GM12878 (cell line): ENCODE data around the gene PLA2G5. TPM values are rescaled to one million over a fixed set of nuclear protein-coding genes. Genes with fewer than 3 reads are reported as not detected.
"Not testable (repeated sequence)": the region's sequence is repeated elsewhere in the genome, so short reads cannot be mapped to it uniquely, and the experiment has no call there.

Experiments
- ATAC-seq: fragments of 200-7000 bp; cut with Tn5 transposase; 3 replicates; pipeline ENCODE4 v1.9.1; 2020; ENCODE audit warnings: mild to moderate bottlenecking, moderate library complexity
- BruUV-seq: library from RNA; stranded (reverse); fragments of 400-500 nt; replicated peaks from 2 replicates; lab custom pipeline; 2021; lab: Mats Ljungman, UMichigan
- CTCF ChIA-PET: fragments of 300-600 bp; sonication (Branson Sonifier 250); formaldehyde crosslinking; extraction: SDS; loops from one replicate; lab custom pipeline; 2021; ENCODE audit warnings: inconsistent platforms; lab: Yijun Ruan, JAX
- POLR2A ChIA-PET: fragments of 350-600 bp; formaldehyde crosslinking; extraction: SDS; loops from one replicate; lab custom pipeline; 2021; ENCODE audit warnings: inconsistent platforms; lab: Charles Lee
- RAD21 ChIA-PET: fragments of 300-600 bp; sonication (Branson Sonifier 250); formaldehyde crosslinking; loops from one replicate; lab custom pipeline; 2023; ENCODE audit warnings: antibody characterized with exemption; ENCODE audit not compliant: unreplicated experiment; lab: Charles Lee
- SMC1A ChIA-PET: fragments of 300-600 bp; sonication (Branson Sonifier 250); formaldehyde crosslinking; loops from one replicate; lab custom pipeline; 2023; ENCODE audit not compliant: unreplicated experiment, uncharacterized antibody; lab: Charles Lee
- DNase-seq: peaks from one replicate; pipeline ENCODE4 v3.0.0-alpha.2; 2011; ENCODE audit warnings: low read depth, low spot score
- FAIRE-seq: peaks from 3 replicates; lab custom pipeline; 2011; peaks lifted over from hg19 to GRCh38; lab: Jason Lieb, UNC
- H2AFZ ChIP-seq: 2 replicates; pipeline ENCODE4 v1.6.0; 2011; ENCODE audit warnings: low read depth, low read length, control low read depth; ENCODE audit not compliant: control insufficient read depth
- H3K27ac ChIP-seq: 2 replicates; pipeline ENCODE4 v1.5.1; 2011; ENCODE audit warnings: control low read depth; ENCODE audit not compliant: control insufficient read depth, insufficient read depth
- H3K27me3 ChIP-seq, 2 experiments: replicated peaks in 1 of 2; 2 replicates each; pipeline versions ENCODE4 v1.6.0 to v1.6.1; 2011; ENCODE audit warnings: low read length in 1 of 2; ENCODE audit not compliant: control insufficient read depth in 2 of 2, insufficient read depth in 2 of 2
- H3K36me3 ChIP-seq, 2 experiments: 2 replicates each; pipeline ENCODE4 v1.5.1; 2011; ENCODE audit warnings: low read length in 1 of 2; ENCODE audit not compliant: control insufficient read depth in 2 of 2, insufficient read depth in 2 of 2
- H3K4me1 ChIP-seq: 2 replicates; pipeline ENCODE4 v1.6.1; 2011; ENCODE audit warnings: mild to moderate bottlenecking, low read length, moderate library complexity, mixed read lengths; ENCODE audit not compliant: control insufficient read depth, insufficient read depth
- H3K4me2 ChIP-seq: 2 replicates; pipeline ENCODE4 v1.6.0; 2011; ENCODE audit warnings: control low read depth; ENCODE audit not compliant: control insufficient read depth, insufficient read depth
- H3K4me3 ChIP-seq: fragments of 200-600 bp; sonication (generic); 2 replicates; pipeline ENCODE4 v1.5.1; 2016
- H3K79me2 ChIP-seq: 2 replicates; pipeline ENCODE4 v1.6.0; 2011; ENCODE audit warnings: low read length; ENCODE audit not compliant: control insufficient read depth, insufficient read depth
- H3K9ac ChIP-seq: 2 replicates; pipeline ENCODE4 v1.8.0; 2011; ENCODE audit warnings: low read length, control low read depth, mixed read lengths; ENCODE audit not compliant: control insufficient read depth, insufficient read depth
- H3K9me3 ChIP-seq: replicated peaks from 3 replicates; pipeline ENCODE4 v1.5.1; 2011; ENCODE audit warnings: mild to moderate bottlenecking, low read length; ENCODE audit not compliant: control insufficient read depth, insufficient read depth
- H4K20me1 ChIP-seq: 2 replicates; pipeline ENCODE4 v1.6.0; 2011; ENCODE audit not compliant: control insufficient read depth, insufficient read depth
- EED ChIP-seq: sonication (generic); IDR thresholded peaks from 2 replicates; pipeline ENCODE4 v1.6.1; 2016; ENCODE audit warnings: antibody characterized with exemption, low read depth
- IKZF2 ChIP-seq, 2 experiments: fragments of 450-650 bp; IDR thresholded peaks; 2 replicates each; pipeline ENCODE4 v1.6.1; 2017; ENCODE audit warnings: mild to moderate bottlenecking in 2 of 2, moderate library complexity in 2 of 2
- MEF2A ChIP-seq: IDR thresholded peaks from 2 replicates; pipeline ENCODE4 v1.6.1; 2011; ENCODE audit warnings: low read depth, mild to moderate bottlenecking, low read length, moderate library complexity; ENCODE audit not compliant: insufficient read depth
- PAX5 ChIP-seq: IDR thresholded peaks from 2 replicates; pipeline ENCODE4 v1.6.1; 2011; ENCODE audit warnings: low read depth, low read length, borderline replicate concordance
- PBX3 ChIP-seq: IDR thresholded peaks from 2 replicates; pipeline ENCODE4 v1.6.1; 2011; ENCODE audit warnings: mild to moderate bottlenecking, low read depth, low read length, moderate library complexity; ENCODE audit not compliant: insufficient replicate concordance
- SREBF1 ChIP-seq: IDR thresholded peaks from 2 replicates; pipeline ENCODE4 v1.6.1; 2012; ENCODE audit warnings: mild to moderate bottlenecking, low read length
- SUPT20H ChIP-seq: IDR thresholded peaks from 2 replicates; pipeline ENCODE4 v1.6.1; 2011; ENCODE audit warnings: low read depth, mild to moderate bottlenecking, low read length, moderate library complexity, borderline replicate concordance; ENCODE audit not compliant: control insufficient read depth
- WGBS: methylation state at CpG from one replicate; pipeline ENCODE4 v1.1.6; 2016; ENCODE audit warnings: low lambda C conversion rate; ENCODE audit not compliant: insufficient replicate concordance, insufficient coverage; ENCODE audit errors: missing lambda C conversion rate; 5-methylcytosine and 5-hydroxymethylcytosine counted together
- in situ Hi-C: fragments of 300-500 bp; cut with MboI; formaldehyde crosslinking; loops from 9 replicates; pipeline ENCODE4 v1.14.3; 2018; ENCODE audit warnings: mixed read lengths
- intact Hi-C: fragments of 100-400 bp; cut with micrococcal nuclease; formaldehyde crosslinking; loops from one replicate; pipeline ENCODE4 v1.14.2; 2022; ENCODE audit not compliant: unreplicated experiment
- polyA plus RNA-seq, 11 experiments: library from polyadenylated mRNA; depleted of rRNA in 4 of 11; unstranded in 6 of 11; stranded (reverse) in 5 of 11; fragments of >200 nt; fragmentation: Nextera tagmentation in 4 of 11; fragmentation: Illumina TruSeq in 1 of 11; extraction: Ambion mirVana in 4 of 11; extraction: Trizol in 1 of 11; gene quantifications; 1 replicate in 1 of 11; 2 replicates in 10 of 11; pipeline versions ENCODE4 v1.2.1 to v1.2.3, GENCODE V29; 2011 to 2016; ENCODE audit warnings: inconsistent platforms in 2 of 11, missing spikeins in 2 of 11, low read depth in 1 of 11
- total RNA-seq, 4 experiments: library from RNA; depleted of rRNA in 3 of 4; stranded (reverse); fragments of >200 nt in 3 of 4; fragmentation: Illumina TruSeq in 1 of 4; extraction: Trizol in 1 of 4; gene quantifications; 2 replicates each; pipeline versions ENCODE4 v1.2.1 to v1.2.3, GENCODE V29; 2013 to 2021

Gene PLA2G5
- total and polyA plus RNA-seq, 10 of the 15 experiments (the other 5 are each of a cell fraction or from before 2014, with no cell fraction given), result 0.10 to 0.19 (median 0.17) TPM; not detected in 7

- TF ChIP-seq PBX3, result no peak
- TF ChIP-seq EED, result peak; percentile 76
- TF ChIP-seq PAX5, result peak; percentile 62; the same call in 1 of the 2 replicates
- TF ChIP-seq SUPT20H, result no peak
- no peak for TF ChIP-seq MEF2A
- peak; percentile 55 to 71; a peak in 3 of 4 replicates for TF ChIP-seq IKZF2 (IDR thresholded peaks at IDR 0.05)
- no peak for TF ChIP-seq SREBF1
Measured at GRCh38 chr1:20059847-20060246, 10.1 kb upstream of the PLA2G5 start (continued).

- not testable (repeated sequence) for FAIRE-seq, H3K27me3 ChIP-seq
- H3K4me1 ChIP-seq, result peaks cover 19% of the 10 kb centered on the region
Measured at GRCh38 chr1:20060791-20061190, 9.2 kb upstream of the PLA2G5 start.

More at GRCh38 chr1:20060791-20061190, 9.2 kb upstream of the PLA2G5 start:
- DNase-seq, H3K9me3 ChIP-seq, RAD21 ChIA-PET, CTCF ChIA-PET, intact Hi-C loops, BruUV-seq, H3K36me3 ChIP-seq, H4K20me1 ChIP-seq, H3K27ac ChIP-seq, SMC1A ChIA-PET, H3K4me2 ChIP-seq, H3K79me2 ChIP-seq, ATAC-seq, in situ Hi-C loops, H2AFZ ChIP-seq, H3K9ac ChIP-seq, H3K4me3 ChIP-seq: not testable (repeated sequence)
- WGBS, result 79% methylated on average over 7 of the region's 7 CpGs
- POLR2A ChIA-PET, result interaction anchor here (0.7 kb wide), 1 partner anchor 46 kb away, joined by 5 read pairs; no protein-coding TSS in a partner anchor
